ENCODE data around the gene PHF11.

The PHF11 gene

DNA sequence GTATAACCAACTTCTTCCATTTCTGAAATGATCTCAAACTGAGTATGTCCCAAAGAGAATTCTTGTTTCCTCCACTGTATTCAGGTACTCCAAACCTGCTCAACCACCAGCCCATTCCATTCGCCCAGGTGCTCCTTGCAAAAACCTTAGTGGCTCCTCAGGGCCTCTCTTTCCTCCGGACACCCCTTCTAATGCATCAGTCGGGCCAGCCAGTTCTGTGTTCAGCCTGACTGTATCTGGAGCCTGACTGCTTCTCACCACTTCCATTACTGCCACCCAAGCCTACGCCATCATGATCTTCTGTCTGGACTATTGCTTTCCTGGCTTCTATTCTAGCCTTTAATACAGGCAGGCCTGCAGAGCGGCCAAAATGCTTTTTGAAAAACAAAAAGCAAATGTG lies 1.5 kb downstream of the PHF11 start:
- DNase-seq (ENCODE audit: extremely low read depth in 1 of 2, low read depth in 1 of 2) = no peak

DNA sequence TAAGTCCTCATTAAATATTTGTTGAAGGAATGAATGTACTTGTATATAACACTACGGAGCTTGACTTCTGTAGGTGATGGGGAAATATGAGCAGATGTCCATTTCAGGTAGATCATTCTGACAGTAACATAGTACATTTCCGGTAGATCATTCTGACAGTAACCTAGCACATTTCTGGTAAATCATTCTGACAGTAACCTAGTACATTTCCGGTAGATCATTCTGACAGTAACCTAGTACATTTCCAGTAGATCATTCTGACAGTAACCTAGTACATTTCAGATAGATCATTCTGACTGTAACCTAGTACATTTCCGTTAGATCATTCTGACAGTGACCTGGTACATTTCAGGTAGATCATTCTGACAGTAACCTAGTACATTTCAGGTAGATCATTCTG lies 2.5 kb downstream of the PHF11 start:
- no peak for DNase-seq (ENCODE audit: extremely low read depth in 1 of 2, low read depth in 1 of 2)

- DNase-seq (ENCODE audit: extremely low read depth in 1 of 2, low read depth in 1 of 2) = no peak
Observed at GRCh38 chr13:49499889-49500660, 4.3 kb downstream of the PHF11 start.

DNA sequence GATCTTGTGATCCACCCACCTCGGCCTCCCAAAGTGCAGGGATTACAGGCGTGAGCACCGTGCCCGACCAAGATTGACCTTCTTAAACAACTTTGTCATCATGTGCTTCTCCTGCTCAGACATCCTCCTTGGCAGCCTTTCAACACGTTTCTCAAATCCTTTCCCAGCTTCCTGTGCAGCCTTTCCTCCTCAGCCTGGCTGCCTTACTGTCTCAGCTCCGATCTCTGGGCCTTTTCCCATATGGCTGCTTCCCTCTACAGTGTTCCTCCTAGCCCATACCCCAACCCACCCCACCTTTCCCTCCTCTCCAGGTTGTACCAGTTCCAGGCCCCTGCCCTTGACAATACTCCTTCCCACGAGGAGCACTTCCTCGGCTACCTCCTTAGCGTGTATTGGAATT lies 7.2 kb downstream of the PHF11 start:
- no peak for DNase-seq (ENCODE audit: extremely low read depth in 1 of 2, low read depth in 1 of 2)

- no peak for DNase-seq (ENCODE audit: extremely low read depth in 1 of 2, low read depth in 1 of 2)
Observed at GRCh38 chr13:49503951-49504350, 8.2 kb downstream of the PHF11 start.

GRCh38 chr13:49512578-49512977 lies 16.8 kb downstream of the PHF11 start:
- no peak for DNase-seq (ENCODE audit: extremely low read depth in 1 of 2, low read depth in 1 of 2)

- DNase-seq (ENCODE audit: extremely low read depth in 1 of 2, low read depth in 1 of 2) = no peak
Observed at GRCh38 chr13:49516467-49516866, 20.7 kb downstream of the PHF11 start.

GRCh38 chr13:49517461-49517860 lies 21.7 kb downstream of the PHF11 start:
- no peak for DNase-seq (ENCODE audit: extremely low read depth in 1 of 2, low read depth in 1 of 2)

DNA sequence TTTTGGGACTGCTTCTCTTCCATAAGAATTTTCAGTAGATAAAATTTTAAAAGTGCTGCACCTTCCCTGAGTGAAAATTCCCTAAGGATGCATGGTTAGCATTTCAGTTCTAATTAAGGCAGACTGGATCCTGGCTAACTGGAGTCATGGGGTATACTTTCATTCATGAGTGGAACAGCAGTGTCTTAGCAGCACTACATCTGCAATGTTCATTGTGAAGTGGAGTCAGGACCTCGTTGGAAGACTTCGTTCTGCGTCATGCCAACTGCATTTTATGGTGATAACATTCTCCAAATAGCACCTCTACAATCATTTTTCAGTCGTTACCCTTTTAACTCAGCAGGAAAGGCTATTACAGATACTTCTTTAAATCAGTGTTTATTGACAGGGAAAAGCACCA lies 25.5 kb downstream of the PHF11 start:
- DNase-seq (ENCODE audit: extremely low read depth in 1 of 2, low read depth in 1 of 2) = no peak

DNA sequence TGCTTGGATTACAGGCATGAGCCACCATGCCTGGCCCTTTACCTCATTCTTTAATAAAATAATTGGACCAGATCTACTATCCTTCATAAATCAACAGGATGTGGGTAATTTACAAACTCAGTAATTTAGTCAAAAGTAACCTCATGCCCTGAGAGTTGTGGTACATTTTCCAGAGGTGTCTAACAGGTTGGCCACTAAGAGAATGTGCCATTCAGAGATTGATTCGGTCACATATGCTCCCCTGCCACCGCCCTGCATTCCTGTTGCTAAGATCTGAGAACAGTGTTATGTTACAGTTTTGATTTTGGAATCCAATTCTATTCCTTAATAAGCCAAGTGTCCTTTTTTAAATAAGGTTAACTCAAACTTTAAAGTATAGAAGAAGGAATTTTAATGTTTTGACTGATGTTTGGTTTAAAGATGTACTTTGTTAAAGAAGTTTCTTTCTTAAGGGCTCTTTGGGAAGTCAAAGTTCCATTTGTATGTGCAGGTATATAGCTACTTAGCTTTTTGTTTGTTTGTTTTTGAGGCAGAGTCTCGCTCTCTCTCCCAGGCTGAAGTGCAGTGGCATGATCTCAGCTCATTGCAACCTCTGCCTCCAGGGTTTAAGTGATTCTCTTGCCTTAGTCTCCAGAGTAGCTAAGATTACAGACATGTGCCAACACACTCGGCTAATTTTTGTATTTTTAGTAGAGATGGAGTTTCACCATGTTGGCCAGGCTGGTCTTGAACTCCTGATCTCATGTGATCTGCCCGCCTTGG lies 29.2 kb downstream of the PHF11 start:
- DNase-seq (ENCODE audit: extremely low read depth in 1 of 2, low read depth in 1 of 2) = no peak

DNA sequence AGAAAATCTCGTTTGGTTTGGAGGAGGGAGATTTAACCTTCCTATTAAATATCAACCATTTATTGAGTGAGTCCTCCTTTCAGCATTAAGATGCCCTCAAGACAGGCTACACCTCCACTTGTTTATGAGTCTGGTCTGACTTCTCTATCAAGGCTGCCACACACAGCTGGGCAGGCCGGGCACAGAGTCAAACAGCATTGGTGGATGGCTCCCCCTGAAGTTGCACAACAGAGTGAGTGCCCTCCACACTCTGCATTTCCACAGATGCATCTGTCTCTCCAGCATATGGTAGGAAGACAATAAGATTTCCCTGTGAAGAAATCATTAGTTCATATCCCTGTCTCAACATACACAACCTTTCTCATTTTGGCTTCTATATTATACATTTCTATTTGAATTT lies 31.4 kb downstream of the PHF11 start:
- no peak for DNase-seq (ENCODE audit: extremely low read depth in 1 of 2, low read depth in 1 of 2)

DNA sequence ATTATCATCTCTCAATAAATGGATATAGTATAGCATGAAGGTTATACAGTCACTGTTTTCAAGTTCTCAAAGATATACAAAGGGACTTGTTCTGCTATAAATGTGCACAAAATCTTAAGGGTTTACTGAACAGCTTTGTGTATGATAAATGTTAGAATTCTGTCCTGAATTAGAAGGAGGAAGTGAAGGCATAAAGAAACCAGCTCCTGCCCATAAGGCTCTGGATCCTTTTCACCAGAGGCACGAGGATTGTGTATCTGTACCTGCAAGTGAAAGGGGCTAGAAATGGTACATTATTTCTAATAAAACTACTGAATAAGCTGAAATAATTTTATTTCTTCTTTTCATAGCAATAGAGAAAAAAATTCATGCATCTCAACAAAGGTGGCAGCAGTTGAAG lies 32.4 kb downstream of the PHF11 start:
- no peak for DNase-seq (ENCODE audit: extremely low read depth in 1 of 2, low read depth in 1 of 2)

- no peak for DNase-seq (ENCODE audit: extremely low read depth in 1 of 2, low read depth in 1 of 2)
Observed at GRCh38 chr13:49530457-49530856, 34.7 kb downstream of the PHF11 start.

GRCh38 chr13:49532593-49532992 lies 36.8 kb downstream of the PHF11 start:
- no peak for DNase-seq (ENCODE audit: extremely low read depth in 1 of 2, low read depth in 1 of 2)

- DNase-seq (ENCODE audit: extremely low read depth in 1 of 2, low read depth in 1 of 2) = no peak
Observed at GRCh38 chr13:49533011-49533410, 37.3 kb downstream of the PHF11 start.

GRCh38 chr13:49533591-49534269 lies 38.0 kb downstream of the PHF11 start:
- no peak for DNase-seq (ENCODE audit: extremely low read depth in 1 of 2, low read depth in 1 of 2)

- no peak for DNase-seq (ENCODE audit: extremely low read depth in 1 of 2, low read depth in 1 of 2)
Observed at GRCh38 chr13:49536144-49536873, 40.6 kb downstream of the PHF11 start.

DNA sequence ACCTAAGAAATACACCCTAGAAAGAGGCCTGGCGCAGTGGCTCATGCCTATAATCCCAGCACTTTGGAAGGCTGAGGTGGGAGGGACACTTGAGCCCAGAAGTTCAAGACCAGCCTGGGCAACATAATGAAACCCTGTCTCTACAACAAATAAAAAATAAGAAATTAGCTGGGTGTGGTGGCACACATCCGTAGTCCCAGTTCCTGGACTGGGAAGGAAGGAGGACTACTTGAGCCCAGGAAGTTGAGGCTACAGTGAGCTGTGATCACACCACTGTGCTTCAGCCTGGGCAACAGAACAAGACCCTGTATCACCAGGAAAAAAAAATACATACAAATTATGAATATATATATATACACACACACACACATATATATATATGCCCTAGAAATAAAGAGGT lies 42.7 kb downstream of the PHF11 start:
- no peak for DNase-seq (ENCODE audit: extremely low read depth in 1 of 2, low read depth in 1 of 2)

GRCh38 chr13:49539313-49539712 lies 43.6 kb downstream of the PHF11 start:
- no peak for DNase-seq (ENCODE audit: extremely low read depth in 1 of 2, low read depth in 1 of 2)

GRCh38 chr13:49539746-49540145 lies 44.0 kb downstream of the PHF11 start:
- DNase-seq (ENCODE audit: extremely low read depth in 1 of 2, low read depth in 1 of 2) = no peak

GRCh38 chr13:49540552-49540951 lies 44.8 kb downstream of the PHF11 start:
- DNase-seq (ENCODE audit: extremely low read depth in 1 of 2, low read depth in 1 of 2) = no peak

All from stimulated activated CD8-positive, alpha-beta memory T cell treated with anti-CD3 and anti-CD28 coated beads, Interleukin-7, amount 100 ng/mL, for 48 hours (primary cell).